Measurements from ENCODE around the gene PARD3B. TPM values are rescaled to one million over a fixed set of nuclear protein-coding genes. Genes with fewer than 3 reads are reported as not detected.

Gene PARD3B
- total RNA-seq, 4 donors from 2014 or later: 32.8 to 69.6 (median 47.3) TPM

DNA sequence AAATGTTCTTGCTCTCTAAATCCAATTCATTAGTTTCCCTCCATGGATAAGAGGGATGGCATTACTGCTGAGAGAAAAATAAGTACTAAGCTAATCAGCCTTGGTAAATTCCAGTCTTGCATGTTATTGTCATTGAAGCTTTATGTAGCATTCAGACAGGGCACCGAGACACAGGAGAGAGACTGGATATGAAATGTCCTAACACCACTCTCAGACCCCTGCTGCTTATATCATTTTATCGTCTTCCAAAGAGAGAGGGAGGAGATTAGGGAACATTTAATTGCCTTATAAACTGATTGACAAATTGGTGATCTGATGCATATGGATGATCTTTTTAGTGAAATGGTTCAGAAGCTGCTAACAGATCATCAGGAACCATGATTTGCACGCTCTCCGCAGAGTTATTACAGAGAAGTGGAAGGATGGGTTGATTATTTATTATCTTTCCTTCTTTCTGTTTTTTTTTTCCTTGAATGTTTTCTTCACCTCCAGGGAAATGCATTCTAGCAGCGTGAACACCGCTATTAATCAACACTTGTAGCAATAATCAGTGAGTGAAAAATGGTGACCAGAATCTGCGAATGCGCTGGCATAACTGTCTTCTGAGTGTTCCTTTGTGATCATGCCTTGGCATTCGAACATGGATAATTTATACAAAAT lies 986.3 kb downstream of the PARD3B start:
- no peak for TF ChIP-seq CTCF (IDR thresholded peaks at IDR 0.05; ENCODE audit: low read depth)

DNA sequence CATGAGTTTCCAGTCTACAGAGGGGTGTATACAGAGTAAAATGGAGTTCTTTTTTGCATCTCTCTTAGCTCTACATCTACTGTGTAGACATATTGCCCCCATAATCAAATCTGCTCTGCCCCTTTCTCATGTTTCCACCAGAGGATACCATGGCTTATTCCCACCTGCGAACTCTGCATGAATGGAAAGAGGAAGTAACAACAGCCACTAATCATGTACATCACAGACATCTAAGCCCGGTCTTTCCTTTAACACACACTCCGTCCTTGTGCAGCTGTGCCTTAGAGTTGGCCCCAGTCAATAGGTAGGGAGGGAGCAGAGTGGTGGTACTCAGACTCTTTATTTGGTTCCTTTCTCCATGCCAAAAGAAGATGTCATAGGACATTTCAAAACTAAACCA lies 989.7 kb downstream of the PARD3B start:
- no peak for TF ChIP-seq CTCF (IDR thresholded peaks at IDR 0.05; ENCODE audit: low read depth)

GRCh38 chr2:205539603-205540002 lies 994.3 kb downstream of the PARD3B start:
- TF ChIP-seq CTCF (IDR thresholded peaks at IDR 0.05; ENCODE audit: low read depth): no peak

DNA sequence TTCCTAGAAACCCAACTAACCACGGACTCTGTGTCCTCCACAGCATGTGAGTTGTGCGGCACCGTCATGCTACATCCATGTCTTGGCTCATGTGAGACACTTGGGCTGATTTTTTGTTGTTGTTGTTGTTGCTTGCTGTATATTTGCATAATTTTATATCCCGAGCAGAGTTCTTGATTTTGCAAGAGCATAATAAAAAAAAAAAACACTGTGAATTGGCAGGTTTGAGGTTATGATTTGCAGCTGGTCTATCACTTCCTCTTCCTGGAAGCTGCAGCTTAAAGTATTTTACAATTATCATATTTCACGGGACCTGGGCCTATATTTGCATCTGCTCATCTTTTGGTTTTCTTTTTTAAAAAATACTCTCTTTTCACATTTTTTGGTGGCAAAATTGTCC lies 994.8 kb downstream of the PARD3B start:
- no peak for TF ChIP-seq CTCF (IDR thresholded peaks at IDR 0.05; ENCODE audit: low read depth)

DNA sequence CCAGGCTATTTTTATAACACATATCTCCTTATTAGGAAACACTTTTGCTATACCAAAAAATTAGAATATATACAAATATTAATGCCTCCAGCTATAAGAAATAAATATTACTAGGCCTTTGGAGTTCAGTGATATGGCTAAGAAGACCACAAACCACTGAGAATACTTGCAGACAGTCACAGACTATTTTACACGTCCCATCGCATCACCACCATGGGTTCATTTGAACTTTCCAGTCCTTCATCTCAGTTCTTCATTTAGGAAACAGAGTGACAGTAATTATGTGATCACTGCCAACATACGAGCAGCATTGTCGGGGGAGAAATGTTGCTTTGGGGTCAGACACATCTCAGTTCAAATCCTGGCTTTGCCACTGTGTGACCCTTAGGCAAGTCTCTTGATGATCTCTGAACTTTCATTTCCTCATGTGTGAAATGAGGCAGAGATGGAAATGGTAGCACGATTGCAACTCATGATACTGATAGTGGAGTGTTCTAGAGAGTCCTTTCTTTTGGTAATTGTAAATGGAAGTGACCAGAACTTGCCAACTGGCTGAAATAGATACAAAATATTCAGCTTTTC lies 998.1 kb downstream of the PARD3B start:
- TF ChIP-seq CTCF (IDR thresholded peaks at IDR 0.05; ENCODE audit: low read depth): no peak

- TF ChIP-seq CTCF (IDR thresholded peaks at IDR 0.05; ENCODE audit: low read depth): no peak
Observed at GRCh38 chr2:205543937-205544702, 998.8 kb downstream of the PARD3B start.

Data from subcutaneous adipose tissue (tissue), 4 donors.